Measurements from ENCODE around the gene NRBF2. TPM values are rescaled to one million over a fixed set of nuclear protein-coding genes. Genes with fewer than 3 reads are reported as not detected.

The NRBF2 gene
- total RNA-seq, 1 experiment from 2014 or later, result 22.1 TPM

GRCh38 chr10:63157845-63158624 is 24.9 kb downstream of the NRBF2 start:
- Histone ChIP-seq H3K36me3 (ENCODE audit: low read depth) (peaks cover 4% of the 10 kb centered on the region; the same call in 1 of the 2 replicates), H3K9me3 (ENCODE audit: insufficient read depth, low read depth) (no peaks in the 10 kb centered on the region), H4K20me1 (ENCODE audit: insufficient read depth) (peaks cover 15% of the 10 kb centered on the region), H3K27ac (0 out of 2 replicates have a peak overlapping the region, but pooled peaks have one; percentile 3), H3K79me2 (ENCODE audit: low read depth) (no peaks in the 10 kb centered on the region), H3K4me1 (replicated peaks; ENCODE audit: insufficient read depth) (no peaks in the 10 kb centered on the region), H3K4me2 (no peak overlapping the region), H3F3A (ENCODE audit: insufficient read depth, low read depth) (peaks cover 5% of the 10 kb centered on the region; the same call in 1 of the 2 replicates), H3K27me3 (ENCODE audit: insufficient read depth, low read depth) (no peaks in the 10 kb centered on the region), H3K4me3 (no peak overlapping the region), H2AFZ (no peak overlapping the region), H3K9me2 (ENCODE audit: insufficient read depth) (no peaks in the 10 kb centered on the region)
- intact Hi-C loops (cut with micrococcal nuclease; ENCODE audit: unreplicated experiment), result loop anchor here (1.0 to 5.0 kb wide), 6 partner anchors 153 to 1121 kb away; no protein-coding TSS in a partner anchor
- peak; percentile 39 to 76 for DNase-seq
- POLR2A ChIA-PET (ENCODE audit: unreplicated experiment), result interaction anchor here (0.7 kb wide), 2 partner anchors 283 to 397 kb away, joined by 3 to 4 read pairs; no protein-coding TSS in a partner anchor
- no TSS peak for BruUV-seq (replicated peaks)
- CTCF ChIA-PET, result interaction anchor here (0.8 to 2.0 kb wide), 5 partner anchors 9 to 893 kb away, joined by 4 to 11 read pairs (median 6); no protein-coding TSS in a partner anchor
- TF ChIP-seq EZH2 (IDR thresholded peaks at IDR 0.05; ENCODE audit: low read depth) (no peak), CTCF (conservative IDR thresholded peaks at IDR 0.05) (peak; percentile 95)

- no peak overlapping the region for H3K4me2 ChIP-seq
- H3K4me1 ChIP-seq (replicated peaks; ENCODE audit: insufficient read depth), result no peaks in the 10 kb centered on the region
- H3K27ac ChIP-seq, result no peak overlapping the region
- H2AFZ ChIP-seq, result no peak overlapping the region
- no peaks in the 10 kb centered on the region for H3K9me2 ChIP-seq (ENCODE audit: insufficient read depth)
- peaks cover 6% of the 10 kb centered on the region for H4K20me1 ChIP-seq (ENCODE audit: insufficient read depth)
- H3K9me3 ChIP-seq (ENCODE audit: insufficient read depth, low read depth), result no peaks in the 10 kb centered on the region
- H3K4me3 ChIP-seq, result no peak overlapping the region
- ChIA-PET CTCF (no interaction called here), POLR2A (ENCODE audit: unreplicated experiment) (no interaction called here)
- H3K27me3 ChIP-seq (ENCODE audit: insufficient read depth, low read depth), result no peaks in the 10 kb centered on the region
- H3K36me3 ChIP-seq (ENCODE audit: low read depth), result no peaks in the 10 kb centered on the region
- peaks cover 5% of the 10 kb centered on the region; the same call in 1 of the 2 replicates for H3F3A ChIP-seq (ENCODE audit: insufficient read depth, low read depth)
- no peak for DNase-seq
- no TSS peak for BruUV-seq (replicated peaks)
- no peaks in the 10 kb centered on the region for H3K79me2 ChIP-seq (ENCODE audit: low read depth)
- TF ChIP-seq CTCF (conservative IDR thresholded peaks at IDR 0.05), result no peak
- no peak for TF ChIP-seq EZH2 (IDR thresholded peaks at IDR 0.05; ENCODE audit: low read depth)
- intact Hi-C loops (cut with micrococcal nuclease; ENCODE audit: unreplicated experiment), result no loop called here
Observed at GRCh38 chr10:63161592-63161991, 28.5 kb downstream of the NRBF2 start.

GRCh38 chr10:63164166-63164623 is 31.1 kb downstream of the NRBF2 start:
- Histone ChIP-seq H3K4me2 (no peak overlapping the region), H3F3A (ENCODE audit: insufficient read depth, low read depth) (peaks cover 4% of the 10 kb centered on the region; the same call in 1 of the 2 replicates), H3K27me3 (ENCODE audit: insufficient read depth, low read depth) (no peaks in the 10 kb centered on the region), H3K4me3 (no peak overlapping the region), H3K9me2 (ENCODE audit: insufficient read depth) (no peaks in the 10 kb centered on the region), H2AFZ (no peak overlapping the region), H3K9me3 (ENCODE audit: insufficient read depth, low read depth) (no peaks in the 10 kb centered on the region), H3K27ac (no peak overlapping the region), H4K20me1 (ENCODE audit: insufficient read depth) (0 out of 2 replicates have a peak, but pooled peaks cover 3% of the 10 kb centered on the region), H3K36me3 (ENCODE audit: low read depth) (no peaks in the 10 kb centered on the region; the same call in 1 of the 2 replicates), H3K79me2 (ENCODE audit: low read depth) (no peaks in the 10 kb centered on the region), H3K4me1 (replicated peaks; ENCODE audit: insufficient read depth) (no peaks in the 10 kb centered on the region)
- TF ChIP-seq CTCF (conservative IDR thresholded peaks at IDR 0.05) (no peak), EZH2 (IDR thresholded peaks at IDR 0.05; ENCODE audit: low read depth) (no peak)
- no peak for DNase-seq
- intact Hi-C loops (cut with micrococcal nuclease; ENCODE audit: unreplicated experiment), result no loop called here
- BruUV-seq (replicated peaks), result no TSS peak
- CTCF ChIA-PET, result interaction anchor here (0.7 kb wide), 1 partner anchor 556 kb away, joined by 3 read pairs; no protein-coding TSS in a partner anchor
- POLR2A ChIA-PET (ENCODE audit: unreplicated experiment), result no interaction called here
